ENCODE measurements around the gene GALK2.

The GALK2 gene

DNA sequence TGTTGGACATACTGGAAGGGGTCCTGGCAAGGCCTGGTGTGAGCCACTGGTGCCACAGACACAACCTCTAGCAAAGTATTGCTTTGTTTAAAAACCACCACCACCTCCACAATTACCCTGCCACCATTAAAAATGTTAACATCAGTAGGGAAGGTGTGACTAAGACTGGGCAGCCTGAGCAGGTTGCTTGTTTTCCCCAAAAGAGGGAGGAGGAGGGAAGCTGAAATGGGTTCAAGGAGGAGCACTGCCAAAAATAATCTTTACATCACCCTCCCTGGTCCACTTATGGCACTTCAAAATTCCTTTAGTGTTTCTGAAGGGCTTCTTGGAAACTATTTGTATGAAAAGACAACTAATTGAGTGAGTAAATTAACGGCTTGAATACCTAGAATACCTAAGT is 153.2 kb downstream of the GALK2 start:
- TF ChIP-seq OSR1 (CRISPR knock-in tag; IDR thresholded peaks at IDR 0.05): no peak
- no peak for TF ChIP-seq ARNTL (CRISPR knock-in tag; IDR thresholded peaks at IDR 0.05; ENCODE audit: borderline replicate concordance, low read depth)
- ATAC-seq: no peak

DNA sequence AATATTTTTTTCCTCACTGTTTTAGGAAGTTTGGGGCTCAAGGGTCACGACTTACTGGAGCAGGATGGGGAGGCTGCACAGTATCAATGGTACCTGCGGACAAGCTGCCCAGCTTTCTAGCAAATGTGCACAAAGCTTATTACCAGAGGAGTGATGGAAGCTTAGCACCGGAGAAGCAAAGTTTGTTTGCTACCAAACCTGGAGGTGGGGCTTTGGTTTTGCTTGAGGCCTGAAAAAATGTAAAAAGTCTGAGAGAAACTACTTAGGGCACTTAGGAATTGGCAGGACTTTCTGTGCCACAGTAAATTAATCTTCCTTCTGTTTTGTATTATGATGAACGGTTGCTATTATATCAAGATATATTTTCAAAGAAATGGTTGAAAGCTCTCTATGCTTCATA is 157.9 kb downstream of the GALK2 start:
- no peak for TF ChIP-seq SNAI2 (CRISPR knock-in tag; IDR thresholded peaks at IDR 0.05)
- TF ChIP-seq ISL1 (CRISPR knock-in tag; IDR thresholded peaks at IDR 0.05): peak; percentile 85
- ATAC-seq: peak; percentile 37; the same call in 1 of the 3 replicates

DNA sequence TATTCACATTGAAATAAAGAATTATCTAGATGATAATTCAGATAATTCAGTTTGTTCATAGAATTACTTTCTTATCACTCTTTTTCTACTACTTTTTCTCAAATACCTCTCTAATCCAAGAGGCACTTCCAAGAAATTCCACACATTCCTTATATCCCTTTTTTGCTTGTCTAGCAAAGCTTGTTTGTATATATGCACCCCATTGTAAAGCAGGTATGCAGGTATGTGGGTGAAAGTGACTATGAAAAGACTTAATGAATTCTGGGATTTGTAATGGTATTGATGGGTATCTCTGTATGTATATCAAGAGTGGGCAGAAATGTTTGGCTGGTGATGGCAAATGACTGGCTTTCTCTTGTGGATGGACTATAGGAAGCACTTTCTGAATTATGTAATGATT is 158.9 kb downstream of the GALK2 start:
- no peak for TF ChIP-seq PPARA (CRISPR knock-in tag; IDR thresholded peaks at IDR 0.05; ENCODE audit: borderline replicate concordance)
- TF ChIP-seq SNAI2 (CRISPR knock-in tag; IDR thresholded peaks at IDR 0.05): no peak
- no peak for TF ChIP-seq BACH2 (CRISPR knock-in tag; IDR thresholded peaks at IDR 0.05; ENCODE audit: borderline replicate concordance)
- no peak for TF ChIP-seq TOX (CRISPR knock-in tag; IDR thresholded peaks at IDR 0.05; ENCODE audit: borderline replicate concordance)
- TF ChIP-seq ZNF70 (CRISPR knock-in tag; IDR thresholded peaks at IDR 0.05): no peak
- no peak for TF ChIP-seq ESRRG (CRISPR knock-in tag; IDR thresholded peaks at IDR 0.05)
- TF ChIP-seq, protein P1, sequence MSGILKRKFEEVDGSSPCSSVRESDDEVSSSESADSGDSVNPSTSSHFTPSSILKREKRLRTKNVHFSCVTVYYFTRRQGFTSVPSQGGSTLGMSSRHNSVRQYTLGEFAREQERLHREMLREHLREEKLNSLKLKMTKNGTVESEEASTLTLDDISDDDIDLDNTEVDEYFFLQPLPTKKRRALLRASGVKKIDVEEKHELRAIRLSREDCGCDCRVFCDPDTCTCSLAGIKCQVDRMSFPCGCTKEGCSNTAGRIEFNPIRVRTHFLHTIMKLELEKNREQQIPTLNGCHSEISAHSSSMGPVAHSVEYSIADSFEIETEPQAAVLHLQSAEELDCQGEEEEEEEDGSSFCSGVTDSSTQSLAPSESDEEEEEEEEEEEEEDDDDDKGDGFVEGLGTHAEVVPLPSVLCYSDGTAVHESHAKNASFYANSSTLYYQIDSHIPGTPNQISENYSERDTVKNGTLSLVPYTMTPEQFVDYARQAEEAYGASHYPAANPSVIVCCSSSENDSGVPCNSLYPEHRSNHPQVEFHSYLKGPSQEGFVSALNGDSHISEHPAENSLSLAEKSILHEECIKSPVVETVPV (CRISPR knock-in tag; IDR thresholded peaks at IDR 0.05): no peak
- no peak for TF ChIP-seq CSDC2 (CRISPR knock-in tag; IDR thresholded peaks at IDR 0.05)
- TF ChIP-seq ISL1 (CRISPR knock-in tag; IDR thresholded peaks at IDR 0.05): no peak
- no peak for ATAC-seq

DNA sequence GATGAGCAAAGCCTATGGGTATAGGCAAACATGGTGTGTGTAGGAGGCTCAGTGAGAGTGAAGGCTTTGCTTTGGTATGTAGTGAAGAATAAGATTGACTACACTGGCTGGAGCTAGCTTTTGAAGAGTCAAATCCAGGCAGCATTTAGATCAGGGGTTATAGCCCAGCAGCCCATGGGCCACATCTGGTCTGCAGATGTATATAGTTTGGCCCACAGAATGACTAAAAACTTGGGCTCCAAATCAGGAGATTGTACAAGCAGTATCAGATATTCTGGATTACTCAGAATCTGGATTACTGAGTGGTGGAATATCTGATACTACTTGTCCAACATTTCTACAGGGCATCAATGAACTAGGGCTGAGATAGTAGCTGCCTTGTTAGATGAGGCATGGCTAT is 160.1 kb downstream of the GALK2 start:
- no peak for TF ChIP-seq RARB (CRISPR knock-in tag; IDR thresholded peaks at IDR 0.05)
- no peak for TF ChIP-seq ZNF70 (CRISPR knock-in tag; IDR thresholded peaks at IDR 0.05)
- no peak for TF ChIP-seq TOX (CRISPR knock-in tag; IDR thresholded peaks at IDR 0.05; ENCODE audit: borderline replicate concordance)
- TF ChIP-seq ZC3H10 (CRISPR knock-in tag; IDR thresholded peaks at IDR 0.05): no peak
- TF ChIP-seq ISL1 (CRISPR knock-in tag; IDR thresholded peaks at IDR 0.05): no peak
- no peak for TF ChIP-seq SNAI2 (CRISPR knock-in tag; IDR thresholded peaks at IDR 0.05)
- no peak for TF ChIP-seq ZNF8 (CRISPR knock-in tag; IDR thresholded peaks at IDR 0.05)
- TF ChIP-seq ZFP3 (CRISPR knock-in tag; IDR thresholded peaks at IDR 0.05): no peak
- TF ChIP-seq CSDC2 (CRISPR knock-in tag; IDR thresholded peaks at IDR 0.05): no peak
- no peak for TF ChIP-seq TCF4 (CRISPR knock-in tag; IDR thresholded peaks at IDR 0.05; ENCODE audit: borderline replicate concordance)
- TF ChIP-seq, protein P2, sequence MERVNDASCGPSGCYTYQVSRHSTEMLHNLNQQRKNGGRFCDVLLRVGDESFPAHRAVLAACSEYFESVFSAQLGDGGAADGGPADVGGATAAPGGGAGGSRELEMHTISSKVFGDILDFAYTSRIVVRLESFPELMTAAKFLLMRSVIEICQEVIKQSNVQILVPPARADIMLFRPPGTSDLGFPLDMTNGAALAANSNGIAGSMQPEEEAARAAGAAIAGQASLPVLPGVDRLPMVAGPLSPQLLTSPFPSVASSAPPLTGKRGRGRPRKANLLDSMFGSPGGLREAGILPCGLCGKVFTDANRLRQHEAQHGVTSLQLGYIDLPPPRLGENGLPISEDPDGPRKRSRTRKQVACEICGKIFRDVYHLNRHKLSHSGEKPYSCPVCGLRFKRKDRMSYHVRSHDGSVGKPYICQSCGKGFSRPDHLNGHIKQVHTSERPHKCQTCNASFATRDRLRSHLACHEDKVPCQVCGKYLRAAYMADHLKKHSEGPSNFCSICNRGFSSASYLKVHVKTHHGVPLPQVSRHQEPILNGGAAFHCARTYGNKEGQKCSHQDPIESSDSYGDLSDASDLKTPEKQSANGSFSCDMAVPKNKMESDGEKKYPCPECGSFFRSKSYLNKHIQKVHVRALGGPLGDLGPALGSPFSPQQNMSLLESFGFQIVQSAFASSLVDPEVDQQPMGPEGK (CRISPR knock-in tag; IDR thresholded peaks at IDR 0.05; ENCODE audit: borderline replicate concordance): no peak
- TF ChIP-seq PPARA (CRISPR knock-in tag; IDR thresholded peaks at IDR 0.05; ENCODE audit: borderline replicate concordance): no peak
- no peak for TF ChIP-seq ESRRG (CRISPR knock-in tag; IDR thresholded peaks at IDR 0.05)
- TF ChIP-seq, protein P3, sequence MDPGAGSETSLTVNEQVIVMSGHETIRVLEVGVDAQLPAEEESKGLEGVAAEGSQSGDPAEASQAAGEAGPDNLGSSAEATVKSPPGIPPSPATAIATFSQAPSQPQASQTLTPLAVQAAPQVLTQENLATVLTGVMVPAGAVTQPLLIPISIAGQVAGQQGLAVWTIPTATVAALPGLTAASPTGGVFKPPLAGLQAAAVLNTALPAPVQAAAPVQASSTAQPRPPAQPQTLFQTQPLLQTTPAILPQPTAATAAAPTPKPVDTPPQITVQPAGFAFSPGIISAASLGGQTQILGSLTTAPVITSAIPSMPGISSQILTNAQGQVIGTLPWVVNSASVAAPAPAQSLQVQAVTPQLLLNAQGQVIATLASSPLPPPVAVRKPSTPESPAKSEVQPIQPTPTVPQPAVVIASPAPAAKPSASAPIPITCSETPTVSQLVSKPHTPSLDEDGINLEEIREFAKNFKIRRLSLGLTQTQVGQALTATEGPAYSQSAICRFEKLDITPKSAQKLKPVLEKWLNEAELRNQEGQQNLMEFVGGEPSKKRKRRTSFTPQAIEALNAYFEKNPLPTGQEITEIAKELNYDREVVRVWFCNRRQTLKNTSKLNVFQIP (CRISPR knock-in tag; IDR thresholded peaks at IDR 0.05; ENCODE audit: borderline replicate concordance, low read depth): no peak
- TF ChIP-seq GLIS3 (CRISPR knock-in tag; IDR thresholded peaks at IDR 0.05): no peak
- no peak for ATAC-seq

DNA sequence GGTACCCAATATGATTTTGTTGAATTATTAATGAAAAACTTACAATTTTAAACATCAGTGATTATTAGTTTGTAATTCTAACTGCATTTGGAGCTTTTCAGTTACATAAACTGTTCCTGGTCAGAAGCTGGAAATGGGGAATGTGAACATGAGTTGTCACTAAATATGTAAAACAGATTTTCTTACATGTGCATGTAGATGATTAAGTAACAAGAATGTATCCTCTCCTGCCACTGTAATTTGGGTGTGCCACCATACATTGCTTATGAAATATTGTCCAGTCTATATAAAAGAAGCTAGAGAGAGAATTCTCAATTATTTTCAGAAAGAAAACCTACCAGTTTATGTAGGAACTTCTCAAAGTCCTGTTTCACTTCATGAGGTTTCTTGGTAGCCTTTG is 161.4 kb downstream of the GALK2 start:
- TF ChIP-seq SNAI2 (CRISPR knock-in tag; IDR thresholded peaks at IDR 0.05) (no peak), RARB (CRISPR knock-in tag; IDR thresholded peaks at IDR 0.05) (no peak), ESRRG (CRISPR knock-in tag; IDR thresholded peaks at IDR 0.05) (no peak), ARNTL (CRISPR knock-in tag; IDR thresholded peaks at IDR 0.05; ENCODE audit: borderline replicate concordance, low read depth) (no peak), TCF4 (CRISPR knock-in tag; IDR thresholded peaks at IDR 0.05; ENCODE audit: borderline replicate concordance) (no peak), ZNF565 (CRISPR knock-in tag; conservative IDR thresholded peaks at IDR 0.05; ENCODE audit: low read depth) (no peak), OSR1 (CRISPR knock-in tag; IDR thresholded peaks at IDR 0.05) (no peak), TOX (CRISPR knock-in tag; IDR thresholded peaks at IDR 0.05; ENCODE audit: borderline replicate concordance) (no peak), ZFP30 (CRISPR knock-in tag; IDR thresholded peaks at IDR 0.05) (no peak), ZNF70 (CRISPR knock-in tag; IDR thresholded peaks at IDR 0.05) (no peak)
- no peak for ATAC-seq

All from SK-N-SH treated with all-trans-retinoic acid at 6 μM for 48 hours (cell line).